Ectodermal cell (in vitro differentiated cells): Measurements from ENCODE around the gene SIGLEC8.

ENCODE experiments used
- H3K27ac ChIP-seq: 2 replicates; pipeline ENCODE4 v1.7.0; 2013; ENCODE audit warnings: mild to moderate bottlenecking, low read depth, low read length; ENCODE audit not compliant: insufficient read depth, poor library complexity, severe bottlenecking
- H3K27me3 ChIP-seq: 2 replicates; pipeline ENCODE4 v1.7.0; 2013; ENCODE audit warnings: mild to moderate bottlenecking, low read length; ENCODE audit not compliant: insufficient read depth, control insufficient read depth, poor library complexity, severe bottlenecking
- H3K36me3 ChIP-seq: one replicate; pipeline ENCODE4 v1.7.0; 2013; ENCODE audit warnings: low read length; ENCODE audit not compliant: control insufficient read depth, insufficient read depth
- H3K4me1 ChIP-seq: one replicate; pipeline ENCODE4 v1.7.0; 2013; ENCODE audit warnings: low read length; ENCODE audit not compliant: control insufficient read depth, insufficient read depth
- H3K4me3 ChIP-seq: 2 replicates; pipeline ENCODE4 v1.7.0; 2013; ENCODE audit warnings: low read depth, low read length, control low read depth; ENCODE audit not compliant: insufficient read depth
- H3K9me3 ChIP-seq: 2 replicates; pipeline ENCODE4 v1.7.0; 2013; ENCODE audit warnings: mild to moderate bottlenecking, low read length, moderate library complexity; ENCODE audit not compliant: control insufficient read depth
- WGBS, 2 experiments: methylation state at CpG; one replicate each; pipeline ENCODE4 v1.1.7; 2013; ENCODE audit warnings: missing lambda C conversion rate in 2 of 2; 5-methylcytosine and 5-hydroxymethylcytosine counted together

SIGLEC8 gene

DNA sequence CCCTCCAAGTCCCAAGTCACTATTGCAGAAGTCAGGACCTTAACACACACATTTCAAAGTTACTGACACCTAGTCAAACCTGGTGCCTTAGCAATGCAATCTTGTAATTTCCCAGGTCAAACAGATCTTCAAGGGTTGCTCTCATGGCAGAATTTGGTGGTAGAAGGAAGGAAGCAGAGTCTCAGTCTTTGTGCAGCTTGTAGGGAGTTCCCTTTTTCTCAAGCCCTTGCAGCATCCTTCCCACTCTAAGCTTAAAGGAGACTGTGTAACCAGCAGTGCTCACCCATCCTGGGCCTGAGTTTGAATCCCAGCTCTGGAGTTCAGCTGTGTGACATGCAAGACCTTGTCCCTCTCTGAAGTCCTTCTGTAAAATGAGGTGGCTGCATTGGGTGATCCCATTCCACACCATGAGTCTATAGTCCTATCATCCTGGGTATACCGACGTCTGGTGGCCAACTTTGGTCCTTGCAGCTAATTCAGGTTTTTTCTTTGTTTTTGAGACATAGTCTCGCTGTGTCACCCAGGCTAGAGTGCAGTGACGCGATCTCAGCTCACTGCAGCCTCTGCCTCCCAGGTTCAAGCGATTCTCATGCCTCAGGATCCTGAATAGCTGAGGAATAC, 50.6 kb downstream of the SIGLEC8 start:
- no peaks in the 10 kb centered on the region for H3K27me3 ChIP-seq
- no peak overlapping the region for H3K27ac ChIP-seq
- no peaks in the 10 kb centered on the region for H3K9me3 ChIP-seq
- WGBS, 2 experiments = 73 to 75% methylated on average over 6 of the region's 6 CpGs
- no peaks in the 10 kb centered on the region for H3K4me1 ChIP-seq
- no peak overlapping the region for H3K4me3 ChIP-seq
- peaks cover 6% of the 10 kb centered on the region for H3K36me3 ChIP-seq

DNA sequence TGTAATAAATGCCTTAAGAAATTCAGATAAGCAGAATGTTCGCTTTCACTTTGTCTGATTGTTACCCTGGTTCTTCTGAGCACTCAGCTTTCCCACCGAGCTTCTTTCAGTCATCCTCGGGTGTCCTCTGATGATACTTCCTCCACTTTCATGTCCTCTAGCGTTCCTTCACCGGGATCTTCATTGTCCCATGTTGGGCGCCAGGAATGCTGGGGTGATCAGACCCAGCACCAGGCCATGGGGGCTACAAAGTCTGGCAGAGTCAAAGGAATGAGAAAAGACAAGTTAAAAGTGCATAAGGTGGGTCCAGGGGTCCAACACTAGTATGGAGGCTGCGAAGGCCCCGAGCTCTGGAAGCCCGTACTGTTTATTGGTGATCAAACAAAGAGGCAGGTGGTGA, 56.1 kb downstream of the SIGLEC8 start:
- WGBS, 2 experiments = 95 to 97% methylated on average over 9 of the region's 9 CpGs
- peaks cover 10% of the 10 kb centered on the region for H3K36me3 ChIP-seq
- H3K4me3 ChIP-seq = no peak overlapping the region
- H3K27ac ChIP-seq = no peak overlapping the region
- H3K9me3 ChIP-seq = peaks cover 4% of the 10 kb centered on the region
- H3K4me1 ChIP-seq = no peaks in the 10 kb centered on the region
- no peaks in the 10 kb centered on the region for H3K27me3 ChIP-seq
